H1 (cell line): ENCODE results near the gene LANCL2. TPM values are rescaled to one million over a fixed set of nuclear protein-coding genes. Genes with fewer than 3 reads are reported as not detected.

Experiments used
- CTCF ChIA-PET: fragments of 300-600 bp; sonication (Branson Sonifier 250); formaldehyde crosslinking; loops from one replicate; lab custom pipeline; 2021; ENCODE audit not compliant: partially characterized antibody; lab: Charles Lee
- POLR2A ChIA-PET: fragments of 300-600 bp; sonication (Branson Sonifier 250); formaldehyde crosslinking; loops from one replicate; lab custom pipeline; 2021; ENCODE audit warnings: inconsistent platforms; ENCODE audit not compliant: partially characterized antibody; lab: Charles Lee
- DNase-seq, 2 experiments: peaks; one replicate each; pipeline versions ENCODE4 v3.0.0 to v3.0.0-alpha.2; 2010 to 2022; ENCODE audit warnings: low spot score in 2 of 2, low read depth in 1 of 2, mixed read lengths in 1 of 2
- FAIRE-seq: peaks from 2 replicates; lab custom pipeline; 2011; peaks lifted over from hg19 to GRCh38; lab: Jason Lieb, UNC
- H2AFZ ChIP-seq: 2 replicates; pipeline ENCODE4 v1.8.1; 2012; ENCODE audit warnings: low read length, inconsistent platforms
- H2AK5ac ChIP-seq: 2 replicates; pipeline ENCODE4 v1.6.1; 2013; ENCODE audit warnings: low read depth, low read length
- H2BK120ac ChIP-seq: replicated peaks from 2 replicates; pipeline ENCODE3; 2013; ENCODE audit warnings: low read depth, low read length, inconsistent platforms
- H2BK12ac ChIP-seq: 2 replicates; pipeline ENCODE4 v1.6.1; 2013; ENCODE audit warnings: low read depth, low read length
- H2BK15ac ChIP-seq: 2 replicates; pipeline ENCODE4 v1.6.1; 2013; ENCODE audit warnings: low read length
- H2BK20ac ChIP-seq: 2 replicates; pipeline ENCODE4 v1.6.1; 2013; ENCODE audit warnings: low read length
- H2BK5ac ChIP-seq: 2 replicates; pipeline ENCODE4 v1.6.1; 2013; ENCODE audit warnings: low read depth, low read length
- H3K14ac ChIP-seq: 2 replicates; pipeline ENCODE4 v1.6.1; 2013; ENCODE audit warnings: inconsistent platforms; ENCODE audit not compliant: insufficient read length
- H3K18ac ChIP-seq: 2 replicates; pipeline ENCODE4 v1.6.1; 2013; ENCODE audit warnings: low read length; ENCODE audit errors: extremely low read depth
- H3K23ac ChIP-seq: 2 replicates; pipeline ENCODE4 v1.6.1; 2013; ENCODE audit warnings: inconsistent platforms; ENCODE audit not compliant: insufficient read length
- H3K23me2 ChIP-seq: 2 replicates; pipeline ENCODE4 v1.6.1; 2013; ENCODE audit warnings: low read depth, low read length
- H3K27ac ChIP-seq: 2 replicates; pipeline ENCODE4 v1.6.1; 2011; ENCODE audit warnings: low read depth, low read length, inconsistent platforms
- H3K27me3 ChIP-seq, 4 experiments: replicated peaks in 1 of 4; 1 replicate in 1 of 4; 2 replicates in 3 of 4; pipeline versions ENCODE4 v1.6.1 to v1.8.1; 2011 to 2013; ENCODE audit warnings: low read length in 3 of 4, mild to moderate bottlenecking in 3 of 4, inconsistent platforms in 2 of 4, mixed read lengths in 2 of 4, moderate library complexity in 1 of 4; ENCODE audit not compliant: control insufficient read depth in 3 of 4, insufficient read depth in 3 of 4; ENCODE audit errors: extremely low read depth in 1 of 4
- H3K36me3 ChIP-seq, 4 experiments: 2 replicates each; pipeline versions ENCODE4 v1.6.1 to v1.8.1; 2011 to 2013; ENCODE audit warnings: mild to moderate bottlenecking in 4 of 4, low read length in 3 of 4, moderate library complexity in 2 of 4, control low read depth in 1 of 4, inconsistent platforms in 1 of 4; ENCODE audit not compliant: insufficient read depth in 4 of 4, control insufficient read depth in 2 of 4
- H3K4ac ChIP-seq: replicated peaks from 2 replicates; pipeline ENCODE3; 2013; ENCODE audit warnings: low read length, low read depth, mixed read lengths, inconsistent platforms; ENCODE audit not compliant: insufficient read length
- H3K4me1 ChIP-seq, 4 experiments: replicated peaks in 1 of 4; 1 replicate in 1 of 4; 2 replicates in 3 of 4; pipeline versions ENCODE4 v1.6.1 to v1.8.1; 2011 to 2013; ENCODE audit warnings: low read length in 3 of 4, inconsistent platforms in 2 of 4, mixed read lengths in 1 of 4; ENCODE audit not compliant: insufficient read depth in 4 of 4, control insufficient read depth in 3 of 4
- H3K4me2 ChIP-seq, 2 experiments: 2 replicates each; pipeline versions ENCODE4 v1.6.1 to v1.8.1; 2011 to 2013; ENCODE audit warnings: low read depth in 2 of 2, low read length in 2 of 2, control low read depth in 1 of 2, inconsistent platforms in 1 of 2, mild to moderate bottlenecking in 1 of 2; ENCODE audit not compliant: insufficient read depth in 1 of 2
- H3K4me3 ChIP-seq, 4 experiments: fragments of 200-600, 300-600 bp in 1 of 4; sonication (generic), shearing (Covaris generic), sonication (Bioruptor Twin) in 1 of 4; 2 replicates each; pipeline versions ENCODE4 v1.5.1 to v1.8.1; 2011 to 2016; ENCODE audit warnings: low read length in 4 of 4, low read depth in 3 of 4, control low read depth in 2 of 4, inconsistent platforms in 2 of 4, mild to moderate bottlenecking in 2 of 4, mixed read lengths in 1 of 4, moderate library complexity in 1 of 4; ENCODE audit not compliant: insufficient read depth in 2 of 4; ENCODE audit errors: extremely low read depth in 1 of 4
- H3K56ac ChIP-seq: replicated peaks from 2 replicates; pipeline ENCODE3; 2013; ENCODE audit warnings: low read depth, mild to moderate bottlenecking, mixed read lengths, low read length, inconsistent platforms; ENCODE audit not compliant: insufficient read length
- H3K79me1 ChIP-seq: 2 replicates; pipeline ENCODE4 v1.6.1; 2013; ENCODE audit warnings: low read depth, low read length, control low read depth
- H3K79me2 ChIP-seq, 2 experiments: 2 replicates each; pipeline versions ENCODE4 v1.6.1 to v1.8.1; 2012 to 2013; ENCODE audit warnings: low read length in 2 of 2, mild to moderate bottlenecking in 2 of 2, inconsistent platforms in 1 of 2; ENCODE audit not compliant: insufficient read depth in 2 of 2, control insufficient read depth in 1 of 2
- H3K9ac ChIP-seq, 4 experiments: replicated peaks in 1 of 4; 1 replicate in 1 of 4; 2 replicates in 3 of 4; pipeline versions ENCODE4 v1.6.1 to v1.8.1; 2011 to 2013; ENCODE audit warnings: low read depth in 3 of 4, low read length in 3 of 4, control low read depth in 2 of 4, mild to moderate bottlenecking in 2 of 4, moderate library complexity in 2 of 4, inconsistent platforms in 1 of 4; ENCODE audit errors: extremely low read depth in 1 of 4
- H3K9me3 ChIP-seq, 2 experiments: 2 replicates each; pipeline versions ENCODE4 v1.6.1 to v1.8.1; 2012 to 2013; ENCODE audit warnings: mild to moderate bottlenecking in 2 of 2, moderate library complexity in 2 of 2, control low read depth in 1 of 2, inconsistent platforms in 1 of 2, low read depth in 1 of 2, low read length in 1 of 2, mixed read lengths in 1 of 2; ENCODE audit not compliant: insufficient read depth in 2 of 2
- H4K20me1 ChIP-seq, 2 experiments: replicated peaks in 1 of 2; 2 replicates each; pipeline versions ENCODE3 to v1.8.1; 2011 to 2013; ENCODE audit warnings: inconsistent platforms in 2 of 2, low read length in 2 of 2, mild to moderate bottlenecking in 1 of 2; ENCODE audit not compliant: insufficient read depth in 2 of 2, control insufficient read depth in 1 of 2
- H4K5ac ChIP-seq: 2 replicates; pipeline ENCODE4 v1.6.1; 2013; ENCODE audit warnings: low read length, low read depth, mixed read lengths, inconsistent platforms; ENCODE audit not compliant: insufficient read length
- H4K8ac ChIP-seq: 2 replicates; pipeline ENCODE4 v1.8.0; 2013; ENCODE audit warnings: mild to moderate bottlenecking, moderate library complexity, low read length, inconsistent platforms; ENCODE audit not compliant: insufficient read depth; ENCODE audit errors: extremely low read depth
- H4K91ac ChIP-seq: replicated peaks from 2 replicates; pipeline ENCODE3; 2013; ENCODE audit warnings: low read length, mixed read lengths, inconsistent platforms; ENCODE audit not compliant: insufficient read length
- BACH1 ChIP-seq: IDR thresholded peaks from 2 replicates; pipeline ENCODE4 v1.6.1; 2012; ENCODE audit warnings: low read length, improper control_type of control experiment
- CHD1 ChIP-seq: IDR thresholded peaks from 2 replicates; pipeline ENCODE4 v1.6.1; 2012; ENCODE audit warnings: low read depth, low read length, improper control_type of control experiment
- EGR1 ChIP-seq: IDR thresholded peaks from 2 replicates; pipeline ENCODE4 v1.6.1; 2011; ENCODE audit warnings: low read depth, low read length, borderline replicate concordance
- POU5F1 ChIP-seq: IDR thresholded peaks from 2 replicates; pipeline ENCODE4 v1.6.1; 2011; ENCODE audit warnings: low read depth, mild to moderate bottlenecking, low read length, moderate library complexity
- RXRA ChIP-seq: IDR thresholded peaks from 2 replicates; pipeline ENCODE4 v1.6.1; 2011; ENCODE audit warnings: low read depth, mild to moderate bottlenecking, low read length, moderate library complexity; ENCODE audit not compliant: insufficient read depth
- SIN3A ChIP-seq, 2 experiments: IDR thresholded peaks in 1 of 2; conservative IDR thresholded peaks in 1 of 2; 2 replicates each; pipeline ENCODE4 v1.6.1; 2011 to 2012; ENCODE audit warnings: low read length in 2 of 2, improper control_type of control experiment in 1 of 2, low read depth in 1 of 2, mild to moderate bottlenecking in 1 of 2
- SIRT6 ChIP-seq: IDR thresholded peaks from one replicate; pipeline ENCODE4 v1.7.1; 2012; ENCODE audit warnings: low read length, inconsistent platforms
- SP1 ChIP-seq: IDR thresholded peaks from 2 replicates; pipeline ENCODE4 v1.6.1; 2011; ENCODE audit warnings: low read depth, low read length
- SP4 ChIP-seq: IDR thresholded peaks from 2 replicates; pipeline ENCODE4 v1.6.1; 2012; ENCODE audit warnings: low read length, inconsistent platforms
- TCF12 ChIP-seq: IDR thresholded peaks from 2 replicates; pipeline ENCODE4 v1.6.1; 2011; ENCODE audit warnings: low read depth, mild to moderate bottlenecking, low read length
- ZNF274 ChIP-seq: IDR thresholded peaks from 2 replicates; pipeline ENCODE4 v1.7.0; 2012; ENCODE audit warnings: low read length, borderline replicate concordance; ENCODE audit errors: extremely low read depth
- WGBS, 2 experiments: shearing (Covaris generic) in 1 of 2; methylation state at CpG; one replicate each; pipeline versions ENCODE4 v1.1.6 to v1.1.7; 2013 to 2015; ENCODE audit warnings: low lambda C conversion rate in 2 of 2, mixed read lengths in 2 of 2, inconsistent platforms in 1 of 2, low coverage in 1 of 2, missing lambda C conversion rate in 1 of 2; ENCODE audit not compliant: insufficient replicate concordance in 2 of 2, insufficient coverage in 1 of 2, insufficient read length in 1 of 2; ENCODE audit errors: extremely low coverage in 1 of 2, missing lambda C conversion rate in 1 of 2; 5-methylcytosine and 5-hydroxymethylcytosine counted together
- polyA plus RNA-seq, 7 experiments: library from polyadenylated mRNA; depleted of rRNA in 3 of 7; stranded (reverse) in 5 of 7; unstranded in 2 of 7; fragments of >200 nt in 5 of 7; fragments of 200-250 nt in 2 of 7; gene quantifications; 1 replicate in 5 of 7; 2 replicates in 1 of 7; 4 replicates in 1 of 7; pipeline versions ENCODE4 v1.2.1 to v1.2.3, GENCODE V29; 2011 to 2013; ENCODE audit warnings: missing spikeins in 2 of 7, mixed read lengths in 2 of 7
- total RNA-seq: library from RNA; stranded (reverse); fragmentation: NEBNext Ultra II Directional; extraction: Animal tissue kit (Norgen Biotek cat#: 25700); gene quantifications from 2 replicates; pipeline ENCODE4 v1.2.1, GENCODE V29; 2021

Gene LANCL2
- total and polyA plus RNA-seq, 2 of the 8 experiments (the other 6 are each of a cell fraction or from before 2014, with no cell fraction given) = 9.2 to 9.5 TPM

- H3K9me3 ChIP-seq = no peaks in the 10 kb centered on the region
- no peak overlapping the region for H3K18ac ChIP-seq
- H3K36me3 ChIP-seq = no peaks in the 10 kb centered on the region
- no peak overlapping the region for H3K56ac ChIP-seq
- H3K4me1 ChIP-seq = peaks cover 0 to 2% (median 0%) of the 10 kb centered on the region in 4 experiments; a peak in 2 of 7 replicates
- H4K20me1 ChIP-seq = no peaks in the 10 kb centered on the region
- POLR2A ChIA-PET = interaction anchor here (1.4 kb wide), 1 partner anchor 30 kb away, joined by 6 read pairs; no protein-coding TSS in a partner anchor
- no peak overlapping the region for H2AK5ac ChIP-seq
- H2AFZ ChIP-seq = no peak overlapping the region
- no peak for FAIRE-seq
- no peak overlapping the region for H3K9ac ChIP-seq
- H2BK5ac ChIP-seq = no peak overlapping the region
- no peak overlapping the region for H3K4ac ChIP-seq
- no peaks in the 10 kb centered on the region for H3K27me3 ChIP-seq
- H4K91ac ChIP-seq = no peak overlapping the region
- CTCF ChIA-PET = interaction anchor here (0.6 to 1.3 kb wide), 2 partner anchors 8 to 15 kb away, joined by 3 to 5 read pairs; no protein-coding TSS in a partner anchor
- no peaks in the 10 kb centered on the region for H3K79me1 ChIP-seq
- no peak overlapping the region for H3K23ac ChIP-seq
- no peaks in the 10 kb centered on the region for H3K23me2 ChIP-seq
- DNase-seq = no peak
- no peak overlapping the region for H2BK120ac ChIP-seq
- no peaks in the 10 kb centered on the region for H3K79me2 ChIP-seq
- no peak overlapping the region for H2BK20ac ChIP-seq
- no peak overlapping the region for H3K27ac ChIP-seq
- H2BK12ac ChIP-seq = no peak overlapping the region
- H4K8ac ChIP-seq = no peak overlapping the region
- H2BK15ac ChIP-seq = no peak overlapping the region
- no peak overlapping the region for H4K5ac ChIP-seq
- TF ChIP-seq ZNF274 = no peak
- TF ChIP-seq TCF12 = no peak
- no peak for TF ChIP-seq SP1
- no peak for TF ChIP-seq SIN3A (conservative IDR thresholded peaks at IDR 0.05 in 1 of 2, IDR thresholded peaks at IDR 0.05 in 1 of 2; ENCODE audit: low read depth in 1 of 2, low read length in 2 of 2)
- no peak for TF ChIP-seq CHD1
- no peak for TF ChIP-seq RXRA
- no peak for TF ChIP-seq BACH1
- no peak for TF ChIP-seq EGR1
- TF ChIP-seq SIRT6 = no peak
- no peak for TF ChIP-seq POU5F1
- TF ChIP-seq SP4 = no peak
- no peak overlapping the region for H3K4me3 ChIP-seq
- no peak overlapping the region for H3K14ac ChIP-seq
- 82% methylated on average over 5 of the region's 5 CpGs; no CpG with 5 or more reads in 1 of the 2 experiments for WGBS, 2 experiments
- H3K4me2 ChIP-seq = no peak overlapping the region; a peak in 1 of 4 replicates
These were observed 29.4 kb upstream of the LANCL2 start for GRCh38 chr7:55335786-55336185.
